Measurements from ENCODE around the gene TMEM150B.

- TF ChIP-seq CTCF (IDR thresholded peaks at IDR 0.05; ENCODE audit: poor library complexity, severe bottlenecking) (no peak), REST (IDR thresholded peaks at IDR 0.05; ENCODE audit: borderline replicate concordance) (no peak), POLR2AphosphoS5 (IDR thresholded peaks at IDR 0.05) (no peak), EZH2 (IDR thresholded peaks at IDR 0.05; ENCODE audit: borderline replicate concordance, insufficient read depth, low read length, poor library complexity, severe bottlenecking) (no peak), TAF1 (IDR thresholded peaks at IDR 0.05; ENCODE audit: low read depth) (no peak), EP300 (conservative IDR thresholded peaks at IDR 0.05; ENCODE audit: poor library complexity, severe bottlenecking) (no peak), SMC3 (conservative IDR thresholded peaks at IDR 0.05; ENCODE audit: poor library complexity) (no peak)
Observed at GRCh38 chr19:55362990-55363716, 38.0 kb upstream of the TMEM150B start, which contains the start of gene GARIN5B.

Data from neural cell (in vitro differentiated cells).